AG04449 (cell line): ENCODE data around the gene WDR20.

Experiments
- CTCF ChIA-PET: fragments of 350-600 bp; formaldehyde crosslinking; extraction: SDS; loops from one replicate; lab custom pipeline; 2021; ENCODE audit warnings: antibody characterized with exemption; lab: Yijun Ruan, JAX
- POLR2A ChIA-PET: fragments of 400-600, 350-600 bp; formaldehyde crosslinking; extraction: SDS; loops from one replicate; lab custom pipeline; 2020; ENCODE audit warnings: antibody characterized with exemption, inconsistent platforms; lab: Yijun Ruan, JAX
- DNase-seq: peaks from one replicate; pipeline ENCODE4 v3.0.0-alpha.2; 2010; ENCODE audit warnings: low read depth, low spot score
- H3K4me3 ChIP-seq: 2 replicates; pipeline ENCODE4 v1.5.1; 2011; ENCODE audit warnings: low read depth, mild to moderate bottlenecking, control low read depth, low read length
- CTCF ChIP-seq: IDR thresholded peaks from one replicate; pipeline ENCODE4 v1.5.1; 2011; ENCODE audit warnings: mild to moderate bottlenecking, moderate library complexity, low read length, control low read depth, inconsistent platforms; ENCODE audit not compliant: insufficient read depth; ENCODE audit errors: missing control alignments

The WDR20 gene

GRCh38 chr14:102213470-102213869 is 73.8 kb downstream of the WDR20 start:
- ChIA-PET CTCF (interaction anchor here (1.1 to 1.8 kb wide), 4 partner anchors 10 to 101 kb away, joined by 3 to 13 read pairs (median 6); no protein-coding TSS in a partner anchor), POLR2A (no interaction called here)
- DNase-seq = no peak
- H3K4me3 ChIP-seq = no peak overlapping the region
- TF ChIP-seq CTCF = no peak

- H3K4me3 ChIP-seq = no peak overlapping the region
- ChIA-PET POLR2A (no interaction called here), CTCF (interaction anchor here (1.1 to 3.1 kb wide), 6 partner anchors 11 to 102 kb away, joined by 3 to 13 read pairs (median 8); no protein-coding TSS in a partner anchor)
- DNase-seq = no peak
- no peak for TF ChIP-seq CTCF
Measured at GRCh38 chr14:102213984-102214658, 74.4 kb downstream of the WDR20 start.

- CTCF ChIA-PET = interaction anchor here (0.8 to 3.1 kb wide), 5 partner anchors 14 to 101 kb away, joined by 3 to 13 read pairs (median 4); no protein-coding TSS in a partner anchor
- DNase-seq = no peak
- no peak for TF ChIP-seq CTCF
- POLR2A ChIA-PET = no interaction called here
- H3K4me3 ChIP-seq = no peak overlapping the region
Measured at GRCh38 chr14:102215071-102215470, 75.4 kb downstream of the WDR20 start.

DNA sequence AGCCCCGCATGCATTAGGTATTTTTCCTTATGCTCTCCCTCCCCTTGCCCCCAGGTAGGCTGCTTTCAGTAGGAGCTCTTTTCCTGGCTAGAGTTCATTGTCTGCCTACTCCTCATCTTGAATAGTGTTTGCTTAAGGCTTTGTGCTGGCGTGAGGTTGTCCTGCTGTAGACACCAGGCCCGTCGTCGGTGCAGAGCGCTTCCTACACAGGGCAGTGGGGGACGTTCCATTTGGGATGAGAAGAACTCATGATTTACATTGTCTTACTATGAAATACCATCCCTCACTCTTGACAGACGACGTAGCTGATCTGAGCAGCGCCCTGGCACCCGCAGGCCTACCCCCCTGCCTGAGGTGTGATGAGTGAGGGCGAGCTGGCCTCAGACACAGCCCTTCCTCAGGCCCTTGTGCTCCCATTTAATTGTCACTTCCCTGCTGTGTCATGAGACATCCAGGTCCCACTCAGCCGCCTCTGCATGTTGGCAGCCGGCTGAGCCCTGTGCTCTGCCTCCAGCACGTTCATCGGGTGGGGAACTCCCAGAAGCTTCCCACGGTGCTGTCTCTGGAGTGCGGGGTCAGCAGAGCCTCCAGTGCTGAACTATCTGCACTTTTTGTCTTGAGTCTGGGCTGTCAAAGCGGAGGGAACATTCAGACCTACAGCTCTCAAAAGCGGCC is 76.0 kb downstream of the WDR20 start:
- DNase-seq = no peak
- ChIA-PET CTCF (interaction anchor here (0.8 to 3.1 kb wide), 6 partner anchors 15 to 101 kb away, joined by 3 to 13 read pairs (median 5); no protein-coding TSS in a partner anchor), POLR2A (no interaction called here)
- no peak overlapping the region for H3K4me3 ChIP-seq
- no peak for TF ChIP-seq CTCF

GRCh38 chr14:102217399-102217798 is 77.7 kb downstream of the WDR20 start:
- ChIA-PET CTCF (interaction anchor here (0.9 to 3.1 kb wide), 2 partner anchors 99 to 104 kb away, joined by 3 to 13 read pairs; no protein-coding TSS in a partner anchor), POLR2A (no interaction called here)
- DNase-seq = no peak
- no peak overlapping the region for H3K4me3 ChIP-seq
- no peak for TF ChIP-seq CTCF

DNA sequence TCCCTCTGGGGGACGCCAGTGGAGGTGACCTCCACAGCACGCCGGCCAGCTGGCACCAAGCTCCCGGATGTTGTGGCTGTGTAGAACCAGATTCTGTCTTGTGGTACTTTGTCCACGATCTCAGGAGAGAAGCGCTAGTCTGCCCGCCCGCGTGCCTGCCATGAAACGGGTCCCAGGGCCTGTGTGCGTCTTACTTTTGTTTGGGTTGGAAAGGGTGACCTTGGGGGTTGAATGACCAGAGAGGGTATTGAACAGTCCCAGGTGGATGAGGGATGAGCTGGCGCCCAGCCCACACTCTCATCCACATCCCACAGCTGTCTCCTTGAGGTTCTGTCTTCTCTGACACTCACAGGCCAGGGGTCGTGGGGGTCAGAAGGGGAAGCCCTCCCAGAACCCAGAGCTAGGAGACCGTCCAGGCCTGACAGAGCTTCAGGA is 78.3 kb downstream of the WDR20 start:
- TF ChIP-seq CTCF = no peak
- CTCF ChIA-PET = interaction anchor here (0.5 to 2.3 kb wide), 4 partner anchors 15 to 98 kb away, joined by 3 to 7 read pairs (median 5); no protein-coding TSS in a partner anchor
- no peak for DNase-seq
- H3K4me3 ChIP-seq = no peak overlapping the region
- POLR2A ChIA-PET = no interaction called here
